ENCODE measurements around the gene HS3ST6.

HS3ST6 gene

DNA sequence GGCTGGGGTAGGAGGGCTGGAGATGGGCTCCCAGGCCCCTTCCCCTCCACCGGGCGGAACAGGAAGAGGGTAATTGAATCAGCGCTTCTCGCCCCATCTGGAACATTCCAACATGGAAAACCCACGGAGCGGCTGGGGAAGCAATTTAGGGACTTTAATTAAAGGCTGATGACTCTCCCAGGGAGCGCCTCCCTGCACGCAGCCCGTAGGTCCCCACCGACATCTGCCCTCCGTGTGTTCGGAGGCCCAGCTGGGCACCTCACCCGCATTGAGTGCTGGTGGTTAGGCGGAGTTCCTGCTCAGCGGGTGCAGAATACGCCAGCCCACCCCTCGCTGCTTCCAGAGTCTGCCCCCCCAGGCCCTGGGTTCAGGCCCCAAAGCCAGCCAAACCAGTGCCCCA lies 10.0 kb downstream of the HS3ST6 start:
- TF ChIP-seq, protein P1, sequence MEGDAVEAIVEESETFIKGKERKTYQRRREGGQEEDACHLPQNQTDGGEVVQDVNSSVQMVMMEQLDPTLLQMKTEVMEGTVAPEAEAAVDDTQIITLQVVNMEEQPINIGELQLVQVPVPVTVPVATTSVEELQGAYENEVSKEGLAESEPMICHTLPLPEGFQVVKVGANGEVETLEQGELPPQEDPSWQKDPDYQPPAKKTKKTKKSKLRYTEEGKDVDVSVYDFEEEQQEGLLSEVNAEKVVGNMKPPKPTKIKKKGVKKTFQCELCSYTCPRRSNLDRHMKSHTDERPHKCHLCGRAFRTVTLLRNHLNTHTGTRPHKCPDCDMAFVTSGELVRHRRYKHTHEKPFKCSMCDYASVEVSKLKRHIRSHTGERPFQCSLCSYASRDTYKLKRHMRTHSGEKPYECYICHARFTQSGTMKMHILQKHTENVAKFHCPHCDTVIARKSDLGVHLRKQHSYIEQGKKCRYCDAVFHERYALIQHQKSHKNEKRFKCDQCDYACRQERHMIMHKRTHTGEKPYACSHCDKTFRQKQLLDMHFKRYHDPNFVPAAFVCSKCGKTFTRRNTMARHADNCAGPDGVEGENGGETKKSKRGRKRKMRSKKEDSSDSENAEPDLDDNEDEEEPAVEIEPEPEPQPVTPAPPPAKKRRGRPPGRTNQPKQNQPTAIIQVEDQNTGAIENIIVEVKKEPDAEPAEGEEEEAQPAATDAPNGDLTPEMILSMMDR (conservative IDR thresholded peaks at IDR 0.05; ENCODE audit: low read length): no peak
- no peak overlapping the region for H3K4me3 ChIP-seq (ENCODE audit: low read length)
- peak; percentile 26 for DNase-seq (ENCODE audit: low read depth)

DNA sequence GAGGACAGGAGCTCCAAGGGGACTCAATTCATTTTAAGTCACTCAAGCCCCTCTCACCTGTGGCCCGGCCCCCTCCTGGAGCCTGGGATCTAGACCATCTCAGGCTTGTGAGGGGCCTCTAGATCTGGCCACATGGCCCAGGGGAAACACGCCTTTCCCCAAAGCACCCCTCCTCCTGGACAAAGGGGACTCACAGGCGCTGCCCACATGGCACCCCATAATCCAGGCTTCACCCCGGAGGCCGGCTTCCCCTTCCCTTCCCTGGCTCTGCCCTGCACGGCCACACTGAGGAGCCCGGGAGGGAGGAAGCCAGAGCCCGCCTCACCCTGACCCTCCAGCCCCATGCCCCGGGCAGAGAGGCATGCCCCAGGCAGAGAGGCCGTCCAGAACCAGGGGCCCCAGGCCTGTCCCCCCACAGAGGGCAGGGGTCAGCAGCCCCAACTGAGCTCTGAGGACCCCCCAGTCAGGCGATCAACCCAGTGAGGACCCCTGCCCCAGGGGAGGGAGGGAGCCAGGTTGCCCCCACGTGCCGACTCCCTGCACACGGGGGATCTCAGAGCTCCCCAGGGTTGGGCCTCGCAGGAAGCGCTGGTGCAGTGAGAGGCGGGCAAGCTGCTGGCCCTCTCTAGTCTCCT lies 10.9 kb downstream of the HS3ST6 start:
- no peak for DNase-seq (ENCODE audit: low read depth)
- H3K4me3 ChIP-seq (ENCODE audit: low read length): no peak overlapping the region
- TF ChIP-seq, protein P1 (conservative IDR thresholded peaks at IDR 0.05; ENCODE audit: low read length): no peak

DNA sequence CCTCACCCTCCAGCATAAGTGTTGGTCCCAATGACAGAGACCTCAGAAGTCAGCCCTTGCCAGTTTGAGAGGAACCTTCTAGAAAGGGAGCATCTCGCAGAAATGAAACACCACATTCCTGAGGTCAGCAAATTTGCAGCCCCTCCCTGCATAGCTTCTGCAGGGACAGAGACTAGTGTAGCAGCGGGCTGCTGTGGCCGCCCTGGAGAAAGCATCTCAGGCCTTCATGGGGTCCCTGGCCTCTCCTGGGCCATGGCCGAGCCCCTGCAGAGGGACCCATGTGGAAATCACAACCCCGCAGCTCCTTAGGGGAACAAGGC lies 11.4 kb downstream of the HS3ST6 start:
- no peak overlapping the region for H3K4me3 ChIP-seq (ENCODE audit: low read length)
- peak; percentile 25 for DNase-seq (ENCODE audit: low read depth)
- TF ChIP-seq, protein P1 (conservative IDR thresholded peaks at IDR 0.05; ENCODE audit: low read length): no peak

DNA sequence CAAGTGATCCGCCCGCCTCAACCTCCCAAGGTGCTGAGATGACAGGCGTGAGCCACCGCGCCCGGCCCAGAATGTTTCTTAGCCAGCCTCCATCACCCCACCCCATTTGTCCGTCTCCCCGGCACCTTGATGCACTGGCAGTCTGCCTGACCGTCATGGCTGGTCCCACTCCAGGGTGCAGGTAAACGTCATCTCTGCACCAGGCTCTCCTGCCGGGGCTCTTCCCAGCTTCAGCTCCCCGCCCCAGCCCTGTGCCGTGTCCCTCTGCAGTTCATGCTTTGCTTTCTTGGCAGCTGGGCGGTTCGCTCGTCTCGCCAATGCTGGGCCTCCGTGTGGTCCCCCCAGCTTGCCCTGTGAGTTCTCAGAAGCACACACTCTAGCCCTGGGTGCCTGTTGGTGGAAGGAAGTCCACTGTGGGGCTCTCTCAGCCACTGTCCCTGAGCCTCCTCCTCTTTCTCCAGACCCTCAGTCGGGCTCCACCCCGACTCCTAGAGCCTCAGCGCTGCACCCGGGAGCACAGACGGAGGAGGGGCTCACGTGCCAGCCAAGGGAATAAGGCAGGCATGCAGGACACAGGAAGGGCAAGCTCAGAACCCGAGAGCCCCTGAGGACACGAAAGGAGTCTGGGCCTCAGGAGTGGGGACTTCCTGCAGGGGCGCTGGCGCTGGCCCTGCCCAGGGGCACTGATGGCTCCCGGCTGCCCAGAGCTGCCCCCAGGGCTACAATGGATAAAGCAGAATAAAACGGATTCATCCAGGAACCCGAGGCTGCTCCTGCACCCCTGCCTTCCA lies 12.0 kb downstream of the HS3ST6 start:
- DNase-seq (ENCODE audit: low read depth): no peak
- no peak overlapping the region for H3K4me3 ChIP-seq (ENCODE audit: low read length)
- TF ChIP-seq, protein P1 (conservative IDR thresholded peaks at IDR 0.05; ENCODE audit: low read length): no peak

DNA sequence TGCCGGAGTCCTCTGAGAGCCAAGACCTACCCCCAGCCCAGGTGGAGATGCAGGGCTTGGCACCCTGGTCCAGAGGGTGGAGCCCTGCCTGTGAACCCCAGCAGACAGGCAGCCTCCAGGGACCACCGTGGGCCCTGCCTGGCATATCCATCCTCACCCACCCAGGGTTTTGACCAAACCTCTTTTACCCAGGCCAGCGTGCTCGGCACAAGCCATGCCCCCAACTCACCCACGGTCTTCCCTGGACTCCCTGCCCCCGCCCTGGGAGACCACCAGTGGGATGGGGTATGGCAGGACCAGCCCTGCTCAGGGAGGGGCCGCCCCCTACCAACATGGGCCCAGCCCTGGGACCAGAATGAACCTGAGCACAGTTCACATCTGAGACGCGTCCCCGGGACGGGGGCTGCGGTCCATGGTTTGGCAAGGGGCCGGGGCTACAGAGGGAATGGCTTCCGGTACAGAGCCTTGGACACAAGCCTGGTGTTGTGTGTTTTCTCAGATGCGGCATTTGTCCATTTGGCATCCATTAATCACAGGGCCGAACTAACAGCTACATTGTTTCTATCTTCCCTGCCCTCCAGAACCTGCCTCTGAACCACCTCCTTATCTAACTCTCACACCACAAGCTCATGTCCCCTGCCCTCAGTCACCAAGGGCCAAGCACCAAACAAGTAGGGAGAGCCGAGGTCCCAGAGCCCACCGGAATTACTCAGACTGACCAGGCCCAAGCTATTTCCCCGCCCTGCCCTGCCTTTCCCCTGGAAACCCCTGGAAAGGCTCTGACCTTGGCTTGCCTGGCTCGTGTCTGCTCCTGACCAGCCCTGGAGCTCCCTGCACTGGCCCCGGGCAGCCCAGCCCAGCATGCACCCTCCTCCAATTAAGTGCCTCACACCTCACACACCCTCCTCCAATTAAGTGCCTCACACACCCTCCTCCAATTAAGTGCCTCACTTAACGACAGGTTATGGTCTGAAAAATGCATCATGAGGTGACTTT lies 14.1 kb downstream of the HS3ST6 start:
- peak; percentile 9 for DNase-seq (ENCODE audit: low read depth)
- TF ChIP-seq, protein P1 (conservative IDR thresholded peaks at IDR 0.05; ENCODE audit: low read length): no peak
- H3K4me3 ChIP-seq (ENCODE audit: low read length): no peak overlapping the region

DNA sequence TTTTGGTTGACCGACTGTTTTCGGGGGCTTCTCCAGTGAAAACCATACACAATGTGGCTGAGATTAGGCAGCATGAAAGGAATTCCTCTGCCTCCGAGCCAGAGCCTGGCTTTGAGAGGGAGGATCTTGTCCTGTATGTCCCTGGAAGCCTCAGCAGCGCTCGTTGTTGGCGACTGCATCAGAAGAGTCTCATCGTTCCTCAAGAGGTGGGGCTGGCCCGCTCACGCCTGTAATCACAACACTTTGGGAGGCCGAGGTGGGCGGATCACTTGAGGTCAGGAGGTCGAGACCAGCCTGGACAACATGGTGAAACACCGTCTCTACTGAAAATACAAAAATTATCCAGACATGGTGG lies 15.0 kb downstream of the HS3ST6 start:
- no peak overlapping the region for H3K4me3 ChIP-seq (ENCODE audit: low read length)
- TF ChIP-seq, protein P1 (conservative IDR thresholded peaks at IDR 0.05; ENCODE audit: low read length): no peak
- DNase-seq (ENCODE audit: low read depth): no peak

Data from AG10803 (cell line).